Activated naive CD4-positive, alpha-beta T cell treated with anti-CD3 and anti-CD28 coated beads, Interleukin-2, amount 10 ng/mL, durations not matched to agents 7 days and 5 days (primary cell): ENCODE results near the gene CACNA1A.

Experiments used
- CTCF ChIA-PET: fragments of 350-600 bp; sonication (Branson Sonifier 250); formaldehyde crosslinking; loops from one replicate; lab custom pipeline; 2021; ENCODE audit warnings: antibody characterized with exemption; lab: Charles Lee
- DNase-seq: peaks from one replicate; pipeline ENCODE4 v3.0.0-alpha.2; 2020
- H3K27ac Mint-ChIP-seq: one replicate; pipeline ENCODE4 v1.8.0; 2021; ENCODE audit warnings: mild to moderate bottlenecking, moderate library complexity, mixed read lengths
- H3K27me3 Mint-ChIP-seq: one replicate; pipeline ENCODE4 v1.8.0; 2021; ENCODE audit warnings: mild to moderate bottlenecking, mixed read lengths
- H3K36me3 Mint-ChIP-seq: one replicate; pipeline ENCODE4 v1.8.0; 2021; ENCODE audit warnings: mixed read lengths
- H3K4me1 Mint-ChIP-seq: one replicate; pipeline ENCODE4 v1.8.0; 2021; ENCODE audit warnings: mixed read lengths
- H3K4me3 Mint-ChIP-seq: one replicate; pipeline ENCODE4 v1.8.0; 2021; ENCODE audit warnings: mild to moderate bottlenecking, moderate library complexity, mixed read lengths
- H3K9me3 Mint-ChIP-seq: one replicate; pipeline ENCODE4 v1.8.0; 2021; ENCODE audit warnings: mixed read lengths

Gene CACNA1A

DNA sequence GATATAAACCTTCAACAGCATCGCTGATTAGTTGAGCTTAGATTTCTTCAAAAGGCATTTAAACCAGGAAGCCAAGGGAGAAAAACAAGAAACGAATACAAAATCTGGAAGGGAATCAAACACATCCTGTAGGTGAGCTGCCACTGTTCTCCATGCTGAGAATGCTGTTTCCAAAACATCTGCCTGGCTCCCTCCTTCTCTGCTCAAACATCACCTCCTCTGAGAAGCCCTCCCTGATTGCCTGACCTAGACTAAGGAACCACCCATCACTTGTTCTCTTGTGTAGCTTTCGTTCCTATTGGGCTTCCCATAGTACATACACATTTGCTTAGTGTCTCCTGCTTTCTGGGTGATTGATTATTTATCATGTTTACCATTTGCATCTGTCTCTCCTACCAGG is 152.7 kb downstream of the CACNA1A start:
- Mint-ChIP-seq H3K9me3 (peaks cover 3% of the 10 kb centered on the region), H3K4me1 (no peaks in the 10 kb centered on the region), H3K36me3 (no peaks in the 10 kb centered on the region), H3K27ac (no peak overlapping the region), H3K4me3 (no peak overlapping the region), H3K27me3 (no peaks in the 10 kb centered on the region)
- no peak for DNase-seq
- CTCF ChIA-PET = no interaction called here

DNA sequence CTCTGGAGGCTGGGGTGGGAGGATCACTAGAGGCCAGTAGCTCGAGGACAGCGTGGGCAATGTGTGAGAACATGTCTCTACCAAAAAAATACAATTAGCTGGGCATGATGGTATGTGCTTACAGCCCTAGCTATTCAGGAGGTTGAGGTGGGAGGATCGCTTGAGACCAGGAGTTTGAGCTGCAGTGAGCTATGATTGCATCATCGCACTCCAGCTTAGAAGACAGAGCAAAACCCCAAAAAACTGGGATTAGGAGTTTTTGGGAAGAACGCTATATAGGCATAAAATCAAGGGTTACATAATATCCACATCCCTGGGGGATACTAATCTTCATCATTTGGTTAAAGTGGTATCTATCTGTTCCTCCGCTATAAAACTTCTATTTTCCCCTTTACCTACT is 155.5 kb downstream of the CACNA1A start:
- Mint-ChIP-seq H3K36me3 (no peaks in the 10 kb centered on the region), H3K4me1 (no peaks in the 10 kb centered on the region), H3K27ac (no peak overlapping the region), H3K27me3 (no peaks in the 10 kb centered on the region), H3K9me3 (peaks cover 5% of the 10 kb centered on the region), H3K4me3 (no peak overlapping the region)
- no peak for DNase-seq
- CTCF ChIA-PET = interaction anchor here (1.2 kb wide), 1 partner anchor 24 kb away, joined by 3 read pairs; no protein-coding TSS in a partner anchor

DNA sequence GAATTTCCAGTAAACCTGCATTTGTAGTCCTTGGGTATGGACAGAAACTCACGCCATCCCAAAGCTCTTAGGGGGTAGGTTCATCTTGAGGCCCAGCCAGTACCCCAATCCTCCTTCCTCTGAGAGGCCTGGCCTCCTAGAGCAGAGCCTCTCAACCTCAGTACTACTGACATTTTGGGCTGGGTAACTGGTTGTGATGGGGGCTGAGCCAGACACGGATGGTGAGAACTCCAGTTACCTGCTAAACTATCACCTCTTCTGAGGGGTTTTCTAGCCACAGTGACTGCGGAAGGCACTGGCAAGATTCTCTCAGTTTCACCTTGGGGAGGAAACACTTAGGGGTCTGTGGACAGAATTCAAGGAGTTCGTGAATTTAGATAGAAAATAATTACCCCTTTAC is 156.2 kb downstream of the CACNA1A start:
- CTCF ChIA-PET = no interaction called here
- Mint-ChIP-seq H3K9me3 (peaks cover 5% of the 10 kb centered on the region), H3K4me3 (no peak overlapping the region), H3K4me1 (no peaks in the 10 kb centered on the region), H3K27me3 (no peaks in the 10 kb centered on the region), H3K27ac (no peak overlapping the region), H3K36me3 (no peaks in the 10 kb centered on the region)
- DNase-seq = no peak

DNA sequence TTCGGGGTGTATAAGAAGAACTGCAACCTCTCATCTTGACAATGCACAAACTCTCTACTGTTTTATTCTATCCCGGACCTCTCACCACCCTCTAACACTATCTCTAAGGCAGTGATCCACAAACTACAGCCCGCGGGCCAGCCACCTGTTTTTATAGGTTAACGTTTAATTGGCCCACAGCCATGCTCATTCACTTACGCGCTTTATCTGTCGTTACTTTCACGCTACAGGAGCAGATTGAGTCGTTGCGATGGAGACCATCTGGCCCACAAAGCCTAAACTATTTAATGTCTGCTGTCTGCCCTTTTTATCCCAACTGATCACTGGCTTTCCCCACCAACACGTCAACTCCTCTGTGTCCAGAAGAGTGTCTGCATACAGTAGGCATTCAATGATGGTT is 158.9 kb downstream of the CACNA1A start:
- Mint-ChIP-seq H3K4me1 (no peaks in the 10 kb centered on the region), H3K4me3 (no peak overlapping the region), H3K27ac (no peak overlapping the region), H3K36me3 (no peaks in the 10 kb centered on the region), H3K27me3 (peaks cover 4% of the 10 kb centered on the region), H3K9me3 (peaks cover 8% of the 10 kb centered on the region)
- CTCF ChIA-PET = no interaction called here
- no peak for DNase-seq

DNA sequence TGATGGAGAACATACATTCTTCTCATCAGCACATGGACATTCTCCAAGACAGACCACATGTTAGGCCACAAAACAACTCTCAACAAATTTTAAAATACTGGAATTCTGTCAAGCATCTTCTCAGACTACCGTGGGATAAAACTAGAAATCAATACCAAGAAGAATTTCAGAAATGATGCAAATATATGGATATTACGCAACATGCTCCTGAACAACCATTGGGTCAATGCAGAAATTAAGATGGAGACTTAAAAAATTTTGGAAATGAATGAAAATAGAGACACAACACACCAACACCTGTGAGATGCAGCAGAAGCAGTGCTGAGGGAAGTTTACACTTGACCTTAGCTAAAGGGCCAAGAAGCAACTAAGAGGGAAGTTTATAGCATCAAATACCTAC is 162.8 kb downstream of the CACNA1A start:
- H3K4me3 Mint-ChIP-seq = no peak overlapping the region
- DNase-seq = no peak
- no peak overlapping the region for H3K27ac Mint-ChIP-seq
- CTCF ChIA-PET = no interaction called here
- H3K27me3 Mint-ChIP-seq = peaks cover 4% of the 10 kb centered on the region
- H3K4me1 Mint-ChIP-seq = no peaks in the 10 kb centered on the region
- H3K9me3 Mint-ChIP-seq = peaks cover 10% of the 10 kb centered on the region
- H3K36me3 Mint-ChIP-seq = no peaks in the 10 kb centered on the region

DNA sequence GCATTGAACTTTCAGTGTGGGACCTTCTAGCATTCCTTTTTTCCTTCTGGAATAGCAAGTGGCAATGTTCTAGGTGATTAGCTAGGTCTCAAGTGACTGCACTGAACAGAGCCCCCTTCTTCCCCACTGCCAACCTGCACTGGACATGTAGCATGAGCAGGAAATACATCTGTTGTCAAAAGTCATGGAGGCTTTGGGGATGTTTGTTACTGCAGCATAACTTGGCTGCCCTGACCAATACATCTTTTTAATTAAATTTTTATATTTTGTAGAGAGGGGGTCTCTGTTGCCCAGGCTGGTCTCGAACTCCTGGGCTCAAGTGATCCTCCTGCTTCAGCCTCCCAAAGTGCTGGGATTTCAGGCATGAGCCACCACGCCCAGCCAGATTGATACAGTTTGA is 163.6 kb downstream of the CACNA1A start:
- Mint-ChIP-seq H3K4me3 (no peak overlapping the region), H3K36me3 (no peaks in the 10 kb centered on the region), H3K27me3 (peaks cover 4% of the 10 kb centered on the region), H3K4me1 (no peaks in the 10 kb centered on the region), H3K27ac (no peak overlapping the region), H3K9me3 (peaks cover 10% of the 10 kb centered on the region)
- CTCF ChIA-PET = no interaction called here
- no peak for DNase-seq

DNA sequence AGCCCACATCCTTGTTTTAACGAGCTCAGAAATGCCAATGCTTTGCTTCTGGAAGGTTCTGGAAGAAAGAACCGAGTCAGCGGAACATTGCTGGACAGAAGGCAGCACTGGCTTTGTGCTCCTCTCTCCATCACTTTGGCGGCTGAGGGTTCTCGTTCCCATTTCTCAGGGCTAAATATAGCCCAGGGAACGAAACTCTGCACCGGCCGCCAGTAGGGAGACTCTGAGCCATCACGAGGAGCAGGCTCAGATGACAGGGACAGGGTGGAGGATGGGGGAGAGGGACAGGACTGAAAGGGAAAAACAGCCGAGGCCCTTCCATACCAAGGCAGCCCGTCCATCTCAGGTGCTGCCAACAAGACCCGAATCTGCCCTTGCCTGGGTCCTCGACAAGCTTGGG is 166.4 kb downstream of the CACNA1A start:
- no peak for DNase-seq
- no peak overlapping the region for H3K4me3 Mint-ChIP-seq
- H3K27ac Mint-ChIP-seq = no peak overlapping the region
- CTCF ChIA-PET = no interaction called here
- no peaks in the 10 kb centered on the region for H3K4me1 Mint-ChIP-seq
- peaks cover 8% of the 10 kb centered on the region for H3K27me3 Mint-ChIP-seq
- peaks cover 8% of the 10 kb centered on the region for H3K9me3 Mint-ChIP-seq
- H3K36me3 Mint-ChIP-seq = no peaks in the 10 kb centered on the region

DNA sequence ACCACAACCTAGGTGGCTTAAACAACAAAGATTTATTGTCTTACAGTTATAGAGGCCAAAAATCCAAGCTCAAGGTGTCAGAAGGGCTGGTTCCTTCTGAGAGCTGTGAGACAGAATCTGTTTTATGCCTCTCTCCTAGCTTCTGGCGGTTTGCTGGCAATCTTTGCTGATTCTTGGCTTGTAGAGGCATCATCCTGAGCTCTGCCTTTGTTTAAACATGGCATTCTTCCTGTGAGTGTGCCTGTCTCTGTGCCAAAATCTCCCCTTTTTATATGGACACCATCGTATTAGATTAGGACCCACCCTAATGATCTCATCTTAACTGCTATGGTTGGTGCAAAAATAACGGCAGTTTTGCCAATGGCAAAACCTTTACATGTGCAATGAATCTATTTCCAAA is 169.1 kb downstream of the CACNA1A start:
- H3K27ac Mint-ChIP-seq = no peak overlapping the region
- H3K4me1 Mint-ChIP-seq = no peaks in the 10 kb centered on the region
- no peaks in the 10 kb centered on the region for H3K36me3 Mint-ChIP-seq
- H3K9me3 Mint-ChIP-seq = peaks cover 3% of the 10 kb centered on the region
- H3K4me3 Mint-ChIP-seq = no peak overlapping the region
- DNase-seq = no peak
- peaks cover 8% of the 10 kb centered on the region for H3K27me3 Mint-ChIP-seq
- CTCF ChIA-PET = no interaction called here

DNA sequence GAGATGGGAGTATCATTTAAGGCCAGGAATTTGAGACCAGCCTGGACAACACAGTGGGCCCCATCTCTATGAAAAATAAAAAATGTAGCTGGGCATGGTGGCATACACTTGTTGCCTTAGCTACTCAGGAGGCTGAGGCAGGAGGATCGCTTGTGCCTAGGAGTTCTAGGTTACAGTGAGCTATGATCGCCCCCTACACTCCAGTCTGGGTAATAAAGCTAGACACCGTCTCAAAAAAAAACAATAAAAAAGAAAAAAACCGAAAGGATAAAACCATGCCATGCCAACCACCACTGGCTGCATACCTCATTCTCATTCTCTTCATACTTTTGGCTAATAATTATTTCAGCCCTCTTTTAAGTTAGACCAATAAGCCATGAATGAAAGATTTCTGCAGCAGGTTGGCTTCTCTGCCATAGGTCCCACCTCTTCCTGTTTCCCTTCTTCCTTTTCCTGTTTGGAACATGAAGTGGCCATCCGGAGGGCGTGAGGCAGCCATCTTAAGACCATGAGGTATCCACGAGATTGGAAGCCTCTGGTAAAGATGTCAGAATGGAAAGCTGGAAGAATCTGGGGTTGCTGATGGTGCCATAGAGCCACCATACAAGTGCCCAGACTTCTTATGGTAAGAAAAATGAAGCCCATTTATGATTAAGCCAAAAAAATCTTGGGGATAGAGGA is 171.3 kb downstream of the CACNA1A start:
- Mint-ChIP-seq H3K4me1 (no peaks in the 10 kb centered on the region), H3K27me3 (peaks cover 8% of the 10 kb centered on the region), H3K36me3 (no peaks in the 10 kb centered on the region), H3K9me3 (no peaks in the 10 kb centered on the region), H3K4me3 (no peak overlapping the region), H3K27ac (no peak overlapping the region)
- no peak for DNase-seq
- CTCF ChIA-PET = interaction anchor here (1.1 kb wide), 1 partner anchor 57 kb away, joined by 5 read pairs; no protein-coding TSS in a partner anchor

DNA sequence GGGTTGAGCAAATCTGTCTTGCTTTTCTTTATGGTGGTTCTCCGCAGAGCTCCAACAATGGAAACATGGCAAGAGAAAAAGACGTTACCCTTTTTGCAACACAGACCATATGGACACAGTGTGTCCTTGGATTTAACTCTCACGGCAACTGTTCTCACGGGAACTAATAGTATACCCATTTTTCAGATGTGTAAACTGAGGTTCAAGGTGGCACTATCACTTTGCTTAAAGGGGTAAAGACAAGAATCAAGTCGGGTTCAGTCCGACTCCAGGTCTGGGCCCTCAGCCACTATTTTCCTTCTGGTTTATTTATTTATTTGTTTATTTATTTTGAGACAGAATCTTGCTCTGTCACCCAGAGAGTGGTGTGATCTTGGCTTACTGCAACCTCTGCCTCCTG is 176.0 kb downstream of the CACNA1A start:
- Mint-ChIP-seq H3K27ac (no peak overlapping the region), H3K36me3 (no peaks in the 10 kb centered on the region), H3K27me3 (peaks cover 3% of the 10 kb centered on the region), H3K9me3 (no peaks in the 10 kb centered on the region), H3K4me3 (no peak overlapping the region), H3K4me1 (no peaks in the 10 kb centered on the region)
- CTCF ChIA-PET = no interaction called here
- DNase-seq = no peak

DNA sequence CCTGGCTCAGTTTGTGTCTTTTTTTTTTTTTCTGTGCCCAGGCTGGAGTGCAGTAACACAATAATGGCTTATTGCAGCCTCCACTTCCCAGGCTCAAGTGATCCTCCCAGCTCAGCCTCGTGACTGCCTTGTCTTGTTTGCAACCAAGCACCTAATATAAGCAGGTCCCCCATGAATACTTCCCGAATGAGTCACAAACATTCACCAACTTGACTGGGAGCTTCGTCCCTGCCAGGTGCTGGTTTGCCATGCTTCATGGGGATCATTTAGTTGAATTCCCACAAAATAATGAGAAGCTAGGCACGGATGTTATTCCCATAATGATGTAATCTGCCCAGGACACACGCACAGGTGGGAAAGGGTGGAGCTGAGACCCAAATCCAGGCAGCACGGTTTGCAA is 176.5 kb downstream of the CACNA1A start:
- Mint-ChIP-seq H3K4me3 (no peak overlapping the region), H3K27me3 (peaks cover 3% of the 10 kb centered on the region), H3K4me1 (no peaks in the 10 kb centered on the region), H3K36me3 (no peaks in the 10 kb centered on the region), H3K27ac (no peak overlapping the region), H3K9me3 (no peaks in the 10 kb centered on the region)
- DNase-seq = no peak
- CTCF ChIA-PET = no interaction called here

DNA sequence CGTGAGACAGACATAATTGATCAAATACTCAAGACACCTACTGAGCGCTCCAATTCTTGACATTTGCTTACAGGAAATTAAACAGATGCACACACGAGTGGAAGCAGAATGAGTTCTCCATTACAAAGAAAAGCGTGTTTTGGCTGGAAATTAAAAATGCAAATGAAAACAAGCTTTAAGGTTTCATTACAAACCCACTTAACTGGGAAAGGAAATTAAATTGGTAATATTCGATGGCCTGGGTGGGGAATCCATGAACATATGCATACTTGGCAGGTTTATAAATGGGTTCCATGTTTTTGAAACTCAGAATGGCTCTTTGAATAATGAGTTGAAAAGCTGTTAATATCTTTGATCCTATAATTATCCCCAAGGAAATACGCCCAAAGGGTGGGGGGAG is 178.0 kb downstream of the CACNA1A start:
- Mint-ChIP-seq H3K4me1 (no peaks in the 10 kb centered on the region), H3K27me3 (peaks cover 3% of the 10 kb centered on the region), H3K4me3 (no peak overlapping the region), H3K27ac (no peak overlapping the region), H3K9me3 (no peaks in the 10 kb centered on the region), H3K36me3 (no peaks in the 10 kb centered on the region)
- no peak for DNase-seq
- CTCF ChIA-PET = no interaction called here

DNA sequence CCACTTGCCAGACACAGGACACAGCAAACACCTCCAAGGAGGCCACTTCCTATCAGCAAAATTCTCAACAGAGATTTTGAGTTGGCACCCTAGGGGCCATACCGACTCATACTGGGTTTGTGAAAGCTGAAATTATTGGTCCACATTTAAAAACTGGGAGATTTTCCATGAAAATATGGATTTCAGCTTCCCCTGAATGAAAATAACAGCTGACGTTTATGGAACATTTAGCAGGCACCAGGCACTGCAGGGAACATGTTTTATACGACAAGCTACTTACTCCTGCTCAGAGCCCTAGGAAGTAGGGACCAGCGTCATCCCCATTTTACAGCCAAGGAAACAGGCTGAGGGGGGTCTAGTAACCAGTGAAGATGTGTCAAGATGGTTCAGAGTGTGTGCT is 186.8 kb downstream of the CACNA1A start:
- Mint-ChIP-seq H3K4me3 (no peak overlapping the region), H3K9me3 (peaks cover 13% of the 10 kb centered on the region), H3K4me1 (no peaks in the 10 kb centered on the region), H3K27me3 (peaks cover 22% of the 10 kb centered on the region), H3K27ac (no peak overlapping the region), H3K36me3 (no peaks in the 10 kb centered on the region)
- no peak for DNase-seq
- CTCF ChIA-PET = no interaction called here

DNA sequence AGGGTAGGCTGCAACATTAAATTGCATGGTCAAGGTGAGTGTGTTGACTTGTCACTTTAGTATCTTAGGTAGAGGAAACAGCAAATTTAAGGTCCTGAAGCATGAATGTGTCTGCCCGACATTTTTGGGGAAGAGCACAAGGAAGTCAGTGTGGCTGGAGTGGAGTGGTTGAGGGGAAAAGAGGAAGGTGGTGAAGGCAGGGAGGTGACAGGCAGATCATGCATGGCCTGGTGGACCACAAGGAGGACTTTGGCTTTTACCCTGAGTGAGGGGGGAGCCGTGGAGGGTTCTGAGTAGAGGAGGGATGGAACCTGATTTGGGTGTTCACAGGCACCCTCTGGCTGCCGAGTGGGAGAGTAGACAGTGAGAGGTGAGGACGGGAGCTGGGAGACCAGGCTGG is 188.1 kb downstream of the CACNA1A start:
- H3K4me3 Mint-ChIP-seq = no peak overlapping the region
- no peak for DNase-seq
- H3K9me3 Mint-ChIP-seq = peaks cover 13% of the 10 kb centered on the region
- H3K4me1 Mint-ChIP-seq = no peaks in the 10 kb centered on the region
- H3K36me3 Mint-ChIP-seq = no peaks in the 10 kb centered on the region
- CTCF ChIA-PET = no interaction called here
- H3K27ac Mint-ChIP-seq = no peak overlapping the region
- peaks cover 22% of the 10 kb centered on the region for H3K27me3 Mint-ChIP-seq

DNA sequence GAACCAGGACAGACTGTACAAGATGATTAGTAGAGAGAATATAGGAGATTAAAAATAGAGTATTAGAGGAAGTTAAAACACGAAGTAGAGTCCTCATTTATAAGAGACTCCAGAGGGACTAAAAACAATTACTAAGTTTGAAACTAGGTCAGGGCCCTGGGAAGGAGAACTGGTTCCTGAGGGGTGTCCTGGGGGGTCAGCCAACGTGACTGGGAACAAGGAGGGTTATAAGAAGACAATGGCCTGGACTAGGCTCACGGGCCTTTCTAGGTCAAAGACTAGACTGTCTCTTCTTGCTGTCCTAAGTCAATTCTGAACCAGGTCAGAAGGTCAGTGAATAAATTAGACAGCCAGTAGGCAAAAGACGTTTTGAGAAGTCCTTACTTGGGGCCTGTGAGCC is 190.8 kb downstream of the CACNA1A start:
- Mint-ChIP-seq H3K4me3 (no peak overlapping the region), H3K27me3 (peaks cover 22% of the 10 kb centered on the region), H3K36me3 (no peaks in the 10 kb centered on the region), H3K9me3 (peaks cover 4% of the 10 kb centered on the region), H3K4me1 (no peaks in the 10 kb centered on the region), H3K27ac (no peak overlapping the region)
- CTCF ChIA-PET = no interaction called here
- DNase-seq = no peak

DNA sequence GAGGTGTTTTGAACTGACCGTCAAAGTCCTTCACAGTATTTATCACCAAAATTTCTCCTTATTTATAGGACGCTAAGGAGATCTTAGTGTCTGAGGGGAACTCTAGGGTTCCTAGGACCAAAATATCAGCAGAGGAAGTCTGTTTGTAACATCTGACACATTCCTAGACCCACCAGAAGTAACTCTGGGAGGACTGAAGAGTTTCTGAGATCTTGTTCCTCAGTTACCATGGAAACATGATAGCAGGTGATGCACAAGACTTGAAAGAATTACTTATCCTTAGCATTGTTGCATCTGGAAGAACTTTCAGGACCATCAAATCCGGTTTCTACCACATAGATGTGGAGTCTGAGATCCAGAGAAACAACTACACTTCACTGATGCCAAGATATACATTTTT is 191.5 kb downstream of the CACNA1A start:
- no peak overlapping the region for H3K4me3 Mint-ChIP-seq
- peaks cover 4% of the 10 kb centered on the region for H3K9me3 Mint-ChIP-seq
- H3K27me3 Mint-ChIP-seq = peaks cover 22% of the 10 kb centered on the region
- DNase-seq = no peak
- H3K36me3 Mint-ChIP-seq = no peaks in the 10 kb centered on the region
- CTCF ChIA-PET = no interaction called here
- no peak overlapping the region for H3K27ac Mint-ChIP-seq
- no peaks in the 10 kb centered on the region for H3K4me1 Mint-ChIP-seq
